Coronary artery (tissue), 2 donors: ENCODE results near the gene WNT1.

Source experiments
- DNase-seq: peaks from one replicate; pipeline ENCODE4 v3.0.0-alpha.2; 2017; ENCODE audit warnings: low spot score
- H3K27ac ChIP-seq, 2 donors: fragments of 200-600 bp; sonication (generic); one replicate each; pipeline ENCODE4 v1.5.1; 2016 to 2019
- H3K4me3 ChIP-seq: fragments of 200-600 bp; sonication (generic); 2 replicates; pipeline ENCODE4 v1.5.1; 2016; ENCODE audit warnings: mild to moderate bottlenecking, moderate library complexity
- TF ChIP-seq, protein P1 (sequence below): fragments of 200-600 bp; sonication (generic); IDR thresholded peaks from one replicate; pipeline ENCODE4 v1.5.1; 2019; ENCODE audit warnings: antibody characterized with exemption

Gene WNT1

GRCh38 chr12:49030119-49030518 lies 52.0 kb downstream of the WNT1 start:
- TF ChIP-seq, protein P1, sequence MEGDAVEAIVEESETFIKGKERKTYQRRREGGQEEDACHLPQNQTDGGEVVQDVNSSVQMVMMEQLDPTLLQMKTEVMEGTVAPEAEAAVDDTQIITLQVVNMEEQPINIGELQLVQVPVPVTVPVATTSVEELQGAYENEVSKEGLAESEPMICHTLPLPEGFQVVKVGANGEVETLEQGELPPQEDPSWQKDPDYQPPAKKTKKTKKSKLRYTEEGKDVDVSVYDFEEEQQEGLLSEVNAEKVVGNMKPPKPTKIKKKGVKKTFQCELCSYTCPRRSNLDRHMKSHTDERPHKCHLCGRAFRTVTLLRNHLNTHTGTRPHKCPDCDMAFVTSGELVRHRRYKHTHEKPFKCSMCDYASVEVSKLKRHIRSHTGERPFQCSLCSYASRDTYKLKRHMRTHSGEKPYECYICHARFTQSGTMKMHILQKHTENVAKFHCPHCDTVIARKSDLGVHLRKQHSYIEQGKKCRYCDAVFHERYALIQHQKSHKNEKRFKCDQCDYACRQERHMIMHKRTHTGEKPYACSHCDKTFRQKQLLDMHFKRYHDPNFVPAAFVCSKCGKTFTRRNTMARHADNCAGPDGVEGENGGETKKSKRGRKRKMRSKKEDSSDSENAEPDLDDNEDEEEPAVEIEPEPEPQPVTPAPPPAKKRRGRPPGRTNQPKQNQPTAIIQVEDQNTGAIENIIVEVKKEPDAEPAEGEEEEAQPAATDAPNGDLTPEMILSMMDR: no peak
- no peak overlapping the region for H3K4me3 ChIP-seq
- H3K27ac ChIP-seq: no peak overlapping the region
- DNase-seq: no peak

- Histone ChIP-seq H3K4me3 (no peak overlapping the region), H3K27ac (no peak overlapping the region)
- TF ChIP-seq, protein P1: no peak
- peak; percentile 72 for DNase-seq
Observed at GRCh38 chr12:49030714-49031572, 52.8 kb downstream of the WNT1 start.

GRCh38 chr12:49031573-49032161 lies 53.5 kb downstream of the WNT1 start:
- H3K4me3 ChIP-seq: no peak overlapping the region
- H3K27ac ChIP-seq: no peak overlapping the region
- TF ChIP-seq, protein P1: no peak
- DNase-seq: peak; percentile 60
